GM23338 (cell line): ENCODE measurements around the gene RSPH1. TPM values are rescaled to one million over a fixed set of nuclear protein-coding genes. Genes with fewer than 3 reads are reported as not detected.

ENCODE experiments used
- ATAC-seq: fragments of 200-7000 bp; cut with Tn5 transposase; 3 replicates; pipeline ENCODE4 v1.9.1; 2020
- DNase-seq: peaks from one replicate; pipeline ENCODE4 v3.0.0-alpha.2; 2015; ENCODE audit warnings: low spot score
- H2AFZ ChIP-seq: fragments of 200-600 bp; sonication (generic); 2 replicates; pipeline ENCODE4 v1.8.0; 2016; ENCODE audit warnings: antibody characterized with exemption, mild to moderate bottlenecking, moderate library complexity
- H3F3A ChIP-seq: fragments of 200-600 bp; sonication (generic); replicated peaks from 2 replicates; pipeline ENCODE4 v1.8.0; 2017; ENCODE audit warnings: antibody characterized with exemption, mixed run types, low read depth
- H3K27ac ChIP-seq: fragments of 200-600 bp; sonication (generic); 2 replicates; pipeline ENCODE4 v1.6.1; 2016; ENCODE audit warnings: low read depth
- H3K27me3 ChIP-seq: fragments of 200-600 bp; sonication (generic); 2 replicates; pipeline ENCODE4 v1.8.0; 2016; ENCODE audit warnings: mild to moderate bottlenecking, mixed run types, moderate library complexity; ENCODE audit not compliant: insufficient read depth
- H3K36me3 ChIP-seq: fragments of 200-600 bp; sonication (generic); 2 replicates; pipeline ENCODE4 v1.8.0; 2016; ENCODE audit warnings: mild to moderate bottlenecking; ENCODE audit not compliant: insufficient read depth
- H3K4me1 ChIP-seq: fragments of 200-600 bp; sonication (generic); 2 replicates; pipeline ENCODE4 v1.8.0; 2016; ENCODE audit warnings: mild to moderate bottlenecking, moderate library complexity; ENCODE audit not compliant: insufficient read depth
- H3K4me2 ChIP-seq: fragments of 200-600 bp; sonication (generic); 2 replicates; pipeline ENCODE4 v1.7.1; 2017; ENCODE audit warnings: mixed run types
- H3K4me3 ChIP-seq: fragments of 200-600 bp; sonication (generic); 2 replicates; pipeline ENCODE4 v1.6.1; 2016; ENCODE audit warnings: mixed run types
- H3K79me2 ChIP-seq: fragments of 200-600 bp; sonication (generic); replicated peaks from 2 replicates; pipeline ENCODE4 v1.8.0; 2017; ENCODE audit warnings: mild to moderate bottlenecking; ENCODE audit not compliant: insufficient read depth
- H3K9me2 ChIP-seq: fragments of 200-600 bp; sonication (generic); 2 replicates; pipeline ENCODE4 v1.8.0; 2017; ENCODE audit not compliant: insufficient read depth
- H4K20me1 ChIP-seq: fragments of 200-600 bp; sonication (generic); replicated peaks from 2 replicates; pipeline ENCODE4 v1.8.0; 2017; ENCODE audit warnings: mild to moderate bottlenecking; ENCODE audit not compliant: insufficient read depth
- H3K27ac Mint-ChIP-seq: 2 replicates; pipeline ENCODE4 v1.8.0; 2020; ENCODE audit warnings: inconsistent platforms, mild to moderate bottlenecking, moderate library complexity, mixed read lengths
- H3K27me3 Mint-ChIP-seq: 3 replicates; pipeline ENCODE4 v1.8.0; 2022; ENCODE audit warnings: low read depth, mild to moderate bottlenecking, moderate library complexity, mixed read lengths, inconsistent platforms; ENCODE audit not compliant: insufficient read depth, poor library complexity
- H3K36me3 Mint-ChIP-seq: 3 replicates; pipeline ENCODE4 v1.8.0; 2021; ENCODE audit warnings: low read depth, mild to moderate bottlenecking, inconsistent platforms, moderate library complexity, mixed read lengths
- H3K4me1 Mint-ChIP-seq: 3 replicates; pipeline ENCODE4 v1.8.0; 2020; ENCODE audit warnings: mild to moderate bottlenecking, inconsistent platforms, mixed read lengths
- H3K4me3 Mint-ChIP-seq: 3 replicates; pipeline ENCODE4 v1.8.0; 2021; ENCODE audit warnings: moderate library complexity, mild to moderate bottlenecking, inconsistent platforms, mixed read lengths
- H3K9me3 Mint-ChIP-seq: 3 replicates; pipeline ENCODE4 v1.8.0; 2020; ENCODE audit warnings: moderate library complexity, mild to moderate bottlenecking, inconsistent platforms, mixed read lengths
- CREB1 ChIP-seq: fragments of 250-450 bp; sonication (Bioruptor Pico); IDR thresholded peaks from 2 replicates; pipeline ENCODE4 v1.5.0; 2020; ENCODE audit warnings: low read depth, mild to moderate bottlenecking, moderate library complexity
- EZH2 ChIP-seq: fragments of 200-600 bp; sonication (generic); IDR thresholded peaks from one replicate; pipeline ENCODE4 v1.8.0; 2017; ENCODE audit warnings: antibody characterized with exemption, mild to moderate bottlenecking, low read depth; ENCODE audit not compliant: unreplicated experiment
- EZH2phosphoT487 ChIP-seq: fragments of 200-600 bp; sonication (generic); IDR thresholded peaks from one replicate; pipeline ENCODE4 v1.8.1; 2018; ENCODE audit warnings: antibody characterized with exemption; ENCODE audit not compliant: unreplicated experiment
- JUNB ChIP-seq: IDR thresholded peaks from one replicate; pipeline ENCODE4 v1.6.1; 2016; ENCODE audit warnings: antibody characterized with exemption; ENCODE audit not compliant: unreplicated experiment
- NANOG ChIP-seq: IDR thresholded peaks from 2 replicates; pipeline ENCODE4 v1.6.1; 2016; ENCODE audit warnings: antibody characterized with exemption, borderline replicate concordance
- POLR2AphosphoS5 ChIP-seq: IDR thresholded peaks from 2 replicates; pipeline ENCODE4 v1.6.1; 2016; ENCODE audit warnings: antibody characterized with exemption, low read depth
- STAT1 ChIP-seq: IDR thresholded peaks from one replicate; pipeline ENCODE4 v1.6.1; 2016; ENCODE audit warnings: antibody characterized with exemption; ENCODE audit not compliant: unreplicated experiment
- ZNF114 ChIP-seq: fragments of 250-450 bp; sonication (Bioruptor Pico); IDR thresholded peaks from 2 replicates; pipeline ENCODE4 v1.5.0; 2020; ENCODE audit warnings: mild to moderate bottlenecking, moderate library complexity
- ZNF331 ChIP-seq: fragments of 250-450 bp; sonication (Bioruptor Pico); IDR thresholded peaks from 2 replicates; pipeline ENCODE4 v1.5.0; 2020; ENCODE audit warnings: low read depth, mild to moderate bottlenecking, moderate library complexity
- polyA plus RNA-seq: library from polyadenylated mRNA; unstranded; fragments of >200 nt; fragmentation: Nextera tagmentation; extraction: Ambion mirVana; gene quantifications from 2 replicates; pipeline ENCODE4 v1.2.1, GENCODE V29; 2016
- total RNA-seq: library from RNA; depleted of rRNA; stranded (reverse); fragments of >200 nt; shearing (Covaris generic); gene quantifications from 2 replicates; pipeline ENCODE4 v1.2.3, GENCODE V29; 2014
- TF ChIP-seq, protein P1 (sequence below), 2 experiments: fragments of 200-600 bp in 1 of 2; sonication (generic) in 1 of 2; conservative IDR thresholded peaks; 2 replicates each; pipeline versions ENCODE4 v1.5.1 to v1.6.1; 2016 to 2017; ENCODE audit warnings: antibody characterized with exemption in 2 of 2, low read depth in 2 of 2, mild to moderate bottlenecking in 2 of 2, moderate library complexity in 1 of 2
- TF ChIP-seq, protein P2 (sequence below): IDR thresholded peaks from 2 replicates; pipeline ENCODE4 v1.6.1; 2016; ENCODE audit warnings: antibody characterized with exemption
- TF ChIP-seq, protein P3 (sequence below): IDR thresholded peaks from one replicate; pipeline ENCODE4 v1.6.1; 2018; ENCODE audit warnings: antibody characterized with exemption; ENCODE audit not compliant: unreplicated experiment
- TF ChIP-seq, protein P4 (sequence below): fragments of 250-450 bp; sonication (Bioruptor Pico); IDR thresholded peaks from 2 replicates; pipeline ENCODE4 v1.5.0; 2020; ENCODE audit warnings: mild to moderate bottlenecking, moderate library complexity

RSPH1 gene
- total and polyA plus RNA-seq, 2 experiments from 2014 or later: 0.23 TPM; not detected in 1

DNA sequence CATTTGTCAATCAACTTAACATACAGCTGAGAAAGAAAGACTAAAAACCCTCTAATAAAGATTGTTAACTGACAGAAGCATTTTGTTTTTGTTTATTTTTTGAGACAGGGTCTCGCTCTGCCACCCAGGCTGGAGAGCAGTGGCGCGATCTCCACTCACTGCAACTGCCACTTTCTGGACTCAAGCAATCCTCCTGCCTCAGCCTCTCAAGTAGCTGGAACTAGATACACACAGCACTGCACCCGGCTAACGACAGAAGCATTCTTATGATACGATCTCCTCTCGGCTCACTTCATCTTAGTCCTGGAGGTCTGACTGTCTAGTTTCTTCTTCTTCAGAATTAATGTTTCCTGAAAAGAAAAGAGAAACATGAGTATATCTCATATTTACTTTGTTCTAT is 23.5 kb downstream of the RSPH1 start:
- H3K36me3 Mint-ChIP-seq: no peaks in the 10 kb centered on the region
- peaks cover 6% of the 10 kb centered on the region for H3K27me3 Mint-ChIP-seq
- Histone ChIP-seq H3K27me3 (no peaks in the 10 kb centered on the region), H3K4me3 (no peak overlapping the region), H3K9me2 (no peaks in the 10 kb centered on the region), H3F3A (no peaks in the 10 kb centered on the region), H2AFZ (no peak overlapping the region), H3K4me1 (peaks cover 7% of the 10 kb centered on the region), H4K20me1 (no peaks in the 10 kb centered on the region), H3K79me2 (no peaks in the 10 kb centered on the region), H3K27ac (no peak overlapping the region), H3K36me3 (no peaks in the 10 kb centered on the region), H3K4me2 (no peak overlapping the region)
- DNase-seq (no peak), ATAC-seq (no peak)
- H3K27ac Mint-ChIP-seq: no peak overlapping the region
- peaks cover 24% of the 10 kb centered on the region for H3K4me1 Mint-ChIP-seq
- TF ChIP-seq ZNF114 (CRISPR knock-in tag): no peak
- TF ChIP-seq POLR2AphosphoS5: no peak
- TF ChIP-seq, protein P1, sequence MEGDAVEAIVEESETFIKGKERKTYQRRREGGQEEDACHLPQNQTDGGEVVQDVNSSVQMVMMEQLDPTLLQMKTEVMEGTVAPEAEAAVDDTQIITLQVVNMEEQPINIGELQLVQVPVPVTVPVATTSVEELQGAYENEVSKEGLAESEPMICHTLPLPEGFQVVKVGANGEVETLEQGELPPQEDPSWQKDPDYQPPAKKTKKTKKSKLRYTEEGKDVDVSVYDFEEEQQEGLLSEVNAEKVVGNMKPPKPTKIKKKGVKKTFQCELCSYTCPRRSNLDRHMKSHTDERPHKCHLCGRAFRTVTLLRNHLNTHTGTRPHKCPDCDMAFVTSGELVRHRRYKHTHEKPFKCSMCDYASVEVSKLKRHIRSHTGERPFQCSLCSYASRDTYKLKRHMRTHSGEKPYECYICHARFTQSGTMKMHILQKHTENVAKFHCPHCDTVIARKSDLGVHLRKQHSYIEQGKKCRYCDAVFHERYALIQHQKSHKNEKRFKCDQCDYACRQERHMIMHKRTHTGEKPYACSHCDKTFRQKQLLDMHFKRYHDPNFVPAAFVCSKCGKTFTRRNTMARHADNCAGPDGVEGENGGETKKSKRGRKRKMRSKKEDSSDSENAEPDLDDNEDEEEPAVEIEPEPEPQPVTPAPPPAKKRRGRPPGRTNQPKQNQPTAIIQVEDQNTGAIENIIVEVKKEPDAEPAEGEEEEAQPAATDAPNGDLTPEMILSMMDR (conservative IDR thresholded peaks at IDR 0.05; ENCODE audit: low read depth in 2 of 2): no peak
- TF ChIP-seq, protein P2, sequence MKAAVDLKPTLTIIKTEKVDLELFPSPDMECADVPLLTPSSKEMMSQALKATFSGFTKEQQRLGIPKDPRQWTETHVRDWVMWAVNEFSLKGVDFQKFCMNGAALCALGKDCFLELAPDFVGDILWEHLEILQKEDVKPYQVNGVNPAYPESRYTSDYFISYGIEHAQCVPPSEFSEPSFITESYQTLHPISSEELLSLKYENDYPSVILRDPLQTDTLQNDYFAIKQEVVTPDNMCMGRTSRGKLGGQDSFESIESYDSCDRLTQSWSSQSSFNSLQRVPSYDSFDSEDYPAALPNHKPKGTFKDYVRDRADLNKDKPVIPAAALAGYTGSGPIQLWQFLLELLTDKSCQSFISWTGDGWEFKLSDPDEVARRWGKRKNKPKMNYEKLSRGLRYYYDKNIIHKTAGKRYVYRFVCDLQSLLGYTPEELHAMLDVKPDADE: no peak
- no peak for TF ChIP-seq NANOG
- no peak for TF ChIP-seq ZNF331 (CRISPR knock-in tag)
- TF ChIP-seq, protein P3, sequence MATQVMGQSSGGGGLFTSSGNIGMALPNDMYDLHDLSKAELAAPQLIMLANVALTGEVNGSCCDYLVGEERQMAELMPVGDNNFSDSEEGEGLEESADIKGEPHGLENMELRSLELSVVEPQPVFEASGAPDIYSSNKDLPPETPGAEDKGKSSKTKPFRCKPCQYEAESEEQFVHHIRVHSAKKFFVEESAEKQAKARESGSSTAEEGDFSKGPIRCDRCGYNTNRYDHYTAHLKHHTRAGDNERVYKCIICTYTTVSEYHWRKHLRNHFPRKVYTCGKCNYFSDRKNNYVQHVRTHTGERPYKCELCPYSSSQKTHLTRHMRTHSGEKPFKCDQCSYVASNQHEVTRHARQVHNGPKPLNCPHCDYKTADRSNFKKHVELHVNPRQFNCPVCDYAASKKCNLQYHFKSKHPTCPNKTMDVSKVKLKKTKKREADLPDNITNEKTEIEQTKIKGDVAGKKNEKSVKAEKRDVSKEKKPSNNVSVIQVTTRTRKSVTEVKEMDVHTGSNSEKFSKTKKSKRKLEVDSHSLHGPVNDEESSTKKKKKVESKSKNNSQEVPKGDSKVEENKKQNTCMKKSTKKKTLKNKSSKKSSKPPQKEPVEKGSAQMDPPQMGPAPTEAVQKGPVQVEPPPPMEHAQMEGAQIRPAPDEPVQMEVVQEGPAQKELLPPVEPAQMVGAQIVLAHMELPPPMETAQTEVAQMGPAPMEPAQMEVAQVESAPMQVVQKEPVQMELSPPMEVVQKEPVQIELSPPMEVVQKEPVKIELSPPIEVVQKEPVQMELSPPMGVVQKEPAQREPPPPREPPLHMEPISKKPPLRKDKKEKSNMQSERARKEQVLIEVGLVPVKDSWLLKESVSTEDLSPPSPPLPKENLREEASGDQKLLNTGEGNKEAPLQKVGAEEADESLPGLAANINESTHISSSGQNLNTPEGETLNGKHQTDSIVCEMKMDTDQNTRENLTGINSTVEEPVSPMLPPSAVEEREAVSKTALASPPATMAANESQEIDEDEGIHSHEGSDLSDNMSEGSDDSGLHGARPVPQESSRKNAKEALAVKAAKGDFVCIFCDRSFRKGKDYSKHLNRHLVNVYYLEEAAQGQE: no peak
- TF ChIP-seq EZH2phosphoT487: no peak
- TF ChIP-seq CREB1 (CRISPR knock-in tag): no peak
- TF ChIP-seq EZH2: no peak
- no peak for TF ChIP-seq JUNB
- TF ChIP-seq STAT1: no peak
- TF ChIP-seq, protein P4, sequence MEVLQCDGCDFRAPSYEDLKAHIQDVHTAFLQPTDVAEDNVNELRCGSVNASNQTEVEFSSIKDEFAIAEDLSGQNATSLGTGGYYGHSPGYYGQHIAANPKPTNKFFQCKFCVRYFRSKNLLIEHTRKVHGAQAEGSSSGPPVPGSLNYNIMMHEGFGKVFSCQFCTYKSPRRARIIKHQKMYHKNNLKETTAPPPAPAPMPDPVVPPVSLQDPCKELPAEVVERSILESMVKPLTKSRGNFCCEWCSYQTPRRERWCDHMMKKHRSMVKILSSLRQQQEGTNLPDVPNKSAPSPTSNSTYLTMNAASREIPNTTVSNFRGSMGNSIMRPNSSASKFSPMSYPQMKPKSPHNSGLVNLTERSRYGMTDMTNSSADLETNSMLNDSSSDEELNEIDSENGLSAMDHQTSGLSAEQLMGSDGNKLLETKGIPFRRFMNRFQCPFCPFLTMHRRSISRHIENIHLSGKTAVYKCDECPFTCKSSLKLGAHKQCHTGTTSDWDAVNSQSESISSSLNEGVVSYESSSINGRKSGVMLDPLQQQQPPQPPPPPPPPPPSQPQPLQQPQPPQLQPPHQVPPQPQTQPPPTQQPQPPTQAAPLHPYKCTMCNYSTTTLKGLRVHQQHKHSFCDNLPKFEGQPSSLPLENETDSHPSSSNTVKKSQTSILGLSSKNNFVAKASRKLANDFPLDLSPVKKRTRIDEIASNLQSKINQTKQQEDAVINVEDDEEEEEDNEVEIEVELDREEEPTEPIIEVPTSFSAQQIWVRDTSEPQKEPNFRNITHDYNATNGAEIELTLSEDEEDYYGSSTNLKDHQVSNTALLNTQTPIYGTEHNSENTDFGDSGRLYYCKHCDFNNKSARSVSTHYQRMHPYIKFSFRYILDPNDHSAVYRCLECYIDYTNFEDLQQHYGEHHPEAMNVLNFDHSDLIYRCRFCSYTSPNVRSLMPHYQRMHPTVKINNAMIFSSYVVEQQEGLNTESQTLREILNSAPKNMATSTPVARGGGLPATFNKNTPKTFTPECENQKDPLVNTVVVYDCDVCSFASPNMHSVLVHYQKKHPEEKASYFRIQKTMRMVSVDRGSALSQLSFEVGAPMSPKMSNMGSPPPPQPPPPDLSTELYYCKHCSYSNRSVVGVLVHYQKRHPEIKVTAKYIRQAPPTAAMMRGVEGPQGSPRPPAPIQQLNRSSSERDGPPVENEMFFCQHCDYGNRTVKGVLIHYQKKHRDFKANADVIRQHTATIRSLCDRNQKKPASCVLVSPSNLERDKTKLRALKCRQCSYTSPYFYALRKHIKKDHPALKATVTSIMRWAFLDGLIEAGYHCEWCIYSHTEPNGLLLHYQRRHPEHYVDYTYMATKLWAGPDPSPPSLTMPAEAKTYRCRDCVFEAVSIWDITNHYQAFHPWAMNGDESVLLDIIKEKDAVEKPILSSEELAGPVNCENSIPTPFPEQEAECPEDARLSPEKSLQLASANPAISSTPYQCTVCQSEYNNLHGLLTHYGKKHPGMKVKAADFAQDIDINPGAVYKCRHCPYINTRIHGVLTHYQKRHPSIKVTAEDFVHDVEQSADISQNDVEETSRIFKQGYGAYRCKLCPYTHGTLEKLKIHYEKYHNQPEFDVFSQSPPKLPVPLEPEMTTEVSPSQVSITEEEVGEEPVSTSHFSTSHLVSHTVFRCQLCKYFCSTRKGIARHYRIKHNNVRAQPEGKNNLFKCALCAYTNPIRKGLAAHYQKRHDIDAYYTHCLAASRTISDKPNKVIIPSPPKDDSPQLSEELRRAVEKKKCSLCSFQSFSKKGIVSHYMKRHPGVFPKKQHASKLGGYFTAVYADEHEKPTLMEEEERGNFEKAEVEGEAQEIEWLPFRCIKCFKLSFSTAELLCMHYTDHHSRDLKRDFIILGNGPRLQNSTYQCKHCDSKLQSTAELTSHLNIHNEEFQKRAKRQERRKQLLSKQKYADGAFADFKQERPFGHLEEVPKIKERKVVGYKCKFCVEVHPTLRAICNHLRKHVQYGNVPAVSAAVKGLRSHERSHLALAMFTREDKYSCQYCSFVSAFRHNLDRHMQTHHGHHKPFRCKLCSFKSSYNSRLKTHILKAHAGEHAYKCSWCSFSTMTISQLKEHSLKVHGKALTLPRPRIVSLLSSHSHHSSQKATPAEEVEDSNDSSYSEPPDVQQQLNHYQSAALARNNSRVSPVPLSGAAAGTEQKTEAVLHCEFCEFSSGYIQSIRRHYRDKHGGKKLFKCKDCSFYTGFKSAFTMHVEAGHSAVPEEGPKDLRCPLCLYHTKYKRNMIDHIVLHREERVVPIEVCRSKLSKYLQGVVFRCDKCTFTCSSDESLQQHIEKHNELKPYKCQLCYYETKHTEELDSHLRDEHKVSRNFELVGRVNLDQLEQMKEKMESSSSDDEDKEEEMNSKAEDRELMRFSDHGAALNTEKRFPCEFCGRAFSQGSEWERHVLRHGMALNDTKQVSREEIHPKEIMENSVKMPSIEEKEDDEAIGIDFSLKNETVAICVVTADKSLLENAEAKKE (CRISPR knock-in tag): no peak
- H3K9me3 Mint-ChIP-seq: no peaks in the 10 kb centered on the region
- no peak overlapping the region for H3K4me3 Mint-ChIP-seq
